Measurements from ENCODE around the gene KLRC4. TPM values are rescaled to one million over a fixed set of nuclear protein-coding genes. Genes with fewer than 3 reads are reported as not detected.

KLRC4 gene
- total and polyA plus RNA-seq, 2 of the 8 experiments (the other 6 are each of a cell fraction or from before 2014, with no cell fraction given) = not detected

- Histone ChIP-seq H2BK5ac (ENCODE audit: low read depth, low read length) (no peak overlapping the region), H3K4me1 (replicated peaks in 1 of 4; ENCODE audit: control insufficient read depth in 3 of 4, insufficient read depth in 4 of 4, low read length in 3 of 4) (no peaks in the 10 kb centered on the region), H4K8ac (ENCODE audit: extremely low read depth, insufficient read depth, low read length) (no peak overlapping the region), H2AK5ac (ENCODE audit: low read depth, low read length) (no peak overlapping the region), H3K23ac (ENCODE audit: insufficient read length) (no peak overlapping the region), H3K36me3 (ENCODE audit: control insufficient read depth in 2 of 4, insufficient read depth in 4 of 4, low read length in 3 of 4) (no peaks in the 10 kb centered on the region), H3K79me2 (ENCODE audit: control insufficient read depth in 1 of 2, insufficient read depth in 2 of 2, low read length in 2 of 2) (no peaks in the 10 kb centered on the region), H3K79me1 (ENCODE audit: low read depth, low read length) (no peaks in the 10 kb centered on the region), H2AFZ (ENCODE audit: low read length) (no peak overlapping the region; the same call in 1 of the 2 replicates), H3K9me3 (ENCODE audit: insufficient read depth in 2 of 2, low read depth in 1 of 2, low read length in 1 of 2) (no peaks in the 10 kb centered on the region), H2BK12ac (ENCODE audit: low read depth, low read length) (no peak overlapping the region), H3K27me3 (replicated peaks in 1 of 4; ENCODE audit: control insufficient read depth in 3 of 4, extremely low read depth in 1 of 4, insufficient read depth in 3 of 4, low read length in 3 of 4) (peaks cover 0 to 1% (median 0%) of the 10 kb centered on the region in 4 experiments; a peak in 1 of 7 replicates), H4K5ac (ENCODE audit: insufficient read length, low read depth, low read length) (no peak overlapping the region), H3K27ac (ENCODE audit: low read depth, low read length) (no peak overlapping the region), H4K20me1 (replicated peaks in 1 of 2; ENCODE audit: control insufficient read depth in 1 of 2, insufficient read depth in 2 of 2, low read length in 2 of 2) (no peaks in the 10 kb centered on the region), H3K56ac (replicated peaks; ENCODE audit: insufficient read length, low read depth, low read length) (no peak overlapping the region), H3K14ac (ENCODE audit: insufficient read length) (no peak overlapping the region), H2BK20ac (ENCODE audit: low read length) (no peak overlapping the region), H3K4me2 (ENCODE audit: insufficient read depth in 1 of 2, low read depth in 2 of 2, low read length in 2 of 2) (no peak overlapping the region), H3K4me3 (ENCODE audit: extremely low read depth in 1 of 4, insufficient read depth in 2 of 4, low read depth in 3 of 4, low read length in 4 of 4) (no peak overlapping the region), H3K9ac (replicated peaks in 1 of 4; ENCODE audit: extremely low read depth in 1 of 4, low read depth in 3 of 4, low read length in 3 of 4) (no peak overlapping the region), H3K4ac (replicated peaks; ENCODE audit: insufficient read length, low read depth, low read length) (no peak overlapping the region), H2BK15ac (ENCODE audit: low read length) (no peak overlapping the region), H2BK120ac (replicated peaks; ENCODE audit: low read depth, low read length) (no peak overlapping the region), H3K23me2 (ENCODE audit: low read depth, low read length) (no peaks in the 10 kb centered on the region), H4K91ac (replicated peaks; ENCODE audit: insufficient read length, low read length) (no peak overlapping the region), H3K18ac (ENCODE audit: extremely low read depth, low read length) (no peak overlapping the region)
- 90% methylated on average over 2 of the region's 2 CpGs; no CpG with 5 or more reads in 1 of the 2 experiments for WGBS, 2 experiments (ENCODE audit: extremely low coverage in 1 of 2, insufficient coverage in 1 of 2, insufficient read length in 1 of 2, insufficient replicate concordance in 2 of 2, low coverage in 1 of 2, low lambda C conversion rate in 2 of 2, missing lambda C conversion rate in 1 of 2)
- FAIRE-seq (no peak), DNase-seq (ENCODE audit: low read depth in 1 of 2, low spot score in 2 of 2) (no peak)
- ChIA-PET CTCF (ENCODE audit: partially characterized antibody) (interaction anchor here (0.8 kb wide), 1 partner anchor 11 kb away, joined by 3 read pairs; no protein-coding TSS in a partner anchor), POLR2A (ENCODE audit: partially characterized antibody) (no interaction called here)
- TF ChIP-seq CHD2 (IDR thresholded peaks at IDR 0.05; ENCODE audit: low read length) (no peak), FOSL1 (IDR thresholded peaks at IDR 0.05; ENCODE audit: insufficient read depth, low read depth, low read length) (no peak), CEBPB (IDR thresholded peaks at IDR 0.05; ENCODE audit: low read depth, low read length) (no peak), TAF7 (optimal IDR thresholded peaks at IDR 0.05; ENCODE audit: borderline replicate concordance, low read depth, low read length) (no peak), GTF2F1 (IDR thresholded peaks at IDR 0.05; ENCODE audit: borderline replicate concordance, low read depth, low read length) (no peak), SUZ12 (IDR thresholded peaks at IDR 0.05; ENCODE audit: low read length) (no peak), EGR1 (IDR thresholded peaks at IDR 0.05; ENCODE audit: borderline replicate concordance, low read depth, low read length) (no peak)
Observed at GRCh38 chr12:10397296-10397695, 12.3 kb downstream of the KLRC4 start.

Data from H1 (cell line).